ENCODE measurements around the gene GRK3.

DNA sequence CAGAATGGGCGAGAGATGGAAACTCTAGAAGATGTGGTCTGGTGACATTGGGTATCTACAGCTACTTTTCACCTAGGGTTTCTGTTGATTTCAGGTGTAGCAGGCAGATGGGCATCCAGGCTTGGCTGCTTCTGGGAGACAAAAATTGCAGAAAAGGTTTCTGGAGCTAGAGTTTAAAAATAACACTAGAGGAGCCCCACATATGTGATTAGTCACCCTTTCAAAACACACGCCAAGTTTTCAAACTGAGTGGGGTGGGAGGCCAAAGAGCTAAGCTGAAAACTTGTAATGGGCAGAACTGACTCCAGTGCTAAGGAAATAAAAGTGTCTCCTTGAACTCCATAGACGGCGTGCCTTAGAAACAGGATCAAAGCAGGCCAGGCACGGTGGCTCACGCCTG, 80.8 kb downstream of the GRK3 start:
- TF ChIP-seq GABPA (IDR thresholded peaks at IDR 0.05; ENCODE audit: low read depth), result no peak
- TF ChIP-seq, protein P1, sequence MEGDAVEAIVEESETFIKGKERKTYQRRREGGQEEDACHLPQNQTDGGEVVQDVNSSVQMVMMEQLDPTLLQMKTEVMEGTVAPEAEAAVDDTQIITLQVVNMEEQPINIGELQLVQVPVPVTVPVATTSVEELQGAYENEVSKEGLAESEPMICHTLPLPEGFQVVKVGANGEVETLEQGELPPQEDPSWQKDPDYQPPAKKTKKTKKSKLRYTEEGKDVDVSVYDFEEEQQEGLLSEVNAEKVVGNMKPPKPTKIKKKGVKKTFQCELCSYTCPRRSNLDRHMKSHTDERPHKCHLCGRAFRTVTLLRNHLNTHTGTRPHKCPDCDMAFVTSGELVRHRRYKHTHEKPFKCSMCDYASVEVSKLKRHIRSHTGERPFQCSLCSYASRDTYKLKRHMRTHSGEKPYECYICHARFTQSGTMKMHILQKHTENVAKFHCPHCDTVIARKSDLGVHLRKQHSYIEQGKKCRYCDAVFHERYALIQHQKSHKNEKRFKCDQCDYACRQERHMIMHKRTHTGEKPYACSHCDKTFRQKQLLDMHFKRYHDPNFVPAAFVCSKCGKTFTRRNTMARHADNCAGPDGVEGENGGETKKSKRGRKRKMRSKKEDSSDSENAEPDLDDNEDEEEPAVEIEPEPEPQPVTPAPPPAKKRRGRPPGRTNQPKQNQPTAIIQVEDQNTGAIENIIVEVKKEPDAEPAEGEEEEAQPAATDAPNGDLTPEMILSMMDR (IDR thresholded peaks at IDR 0.05; ENCODE audit: insufficient read depth, low read length), result no peak
